WTC11 (cell line): Measurements from ENCODE around the gene SEMA4C.

Experiments
- CTCF ChIP-seq: fragments of 200-600 bp; IDR thresholded peaks from 2 replicates; pipeline ENCODE4 v1.8.0; 2022; ENCODE audit warnings: antibody characterized with exemption
- RORB ChIP-seq: fragments of 250-450 bp; sonication (Bioruptor Pico); IDR thresholded peaks from 2 replicates; pipeline ENCODE4 v1.9.0; 2021; ENCODE audit warnings: mild to moderate bottlenecking
- SMAD4 ChIP-seq: sonication (generic); formaldehyde crosslinking; IDR thresholded peaks from 2 replicates; pipeline ENCODE4 v1.8.0; 2022; ENCODE audit warnings: mild to moderate bottlenecking, missing genetic modification reagents
- SP1 ChIP-seq: sonication (generic); formaldehyde crosslinking; conservative IDR thresholded peaks from 2 replicates; pipeline ENCODE4 v1.8.1; 2022; ENCODE audit warnings: missing genetic modification reagents
- TF ChIP-seq, protein P1 (sequence below): sonication (generic); formaldehyde crosslinking; IDR thresholded peaks from 2 replicates; pipeline ENCODE4 v1.8.0; 2022; ENCODE audit warnings: mild to moderate bottlenecking, missing genetic modification reagents

GRCh38 chr2:96881349-96882195 lies 11.7 kb upstream of the SEMA4C start:
- TF ChIP-seq CTCF (no peak), SP1 (CRISPR knock-in tag) (no peak), SMAD4 (CRISPR knock-in tag) (no peak), RORB (CRISPR knock-in tag) (no peak)
- TF ChIP-seq, protein P1, sequence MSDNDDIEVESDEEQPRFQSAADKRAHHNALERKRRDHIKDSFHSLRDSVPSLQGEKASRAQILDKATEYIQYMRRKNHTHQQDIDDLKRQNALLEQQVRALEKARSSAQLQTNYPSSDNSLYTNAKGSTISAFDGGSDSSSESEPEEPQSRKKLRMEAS (CRISPR knock-in tag): no peak
